ENCODE measurements around the gene HS3ST3B1. TPM values are rescaled to one million over a fixed set of nuclear protein-coding genes. Genes with fewer than 3 reads are reported as not detected.
A peak's percentile ranks its signal among the peaks of the same experiment; 100 is the strongest.

The HS3ST3B1 gene
- total and polyA plus RNA-seq, 12 donors: 0.73 to 5.9 (median 2.0) TPM

GRCh38 chr17:14311186-14311705 lies 10.4 kb downstream of the HS3ST3B1 start:
- H3K27me3 ChIP-seq: peaks cover 0 to 34% (median 27%) of the 10 kb centered on the region in 7 donors
- no peak for TF ChIP-seq CTCF (IDR thresholded peaks at IDR 0.05)
- ATAC-seq (no peak), DNase-seq (no peak)
- peak overlapping the region in 3 of 10 donors; percentile 8 to 74 (median 27) for H3K27ac ChIP-seq
- no peaks in the 10 kb centered on the region for H3K9me3 ChIP-seq
- no peak overlapping the region for H3K4me3 ChIP-seq
- H3K4me1 ChIP-seq: peaks cover 2 to 42% (median 32%) of the 10 kb centered on the region in 9 donors
- intact Hi-C loops (cut with DNase I): no loop called here
- WGBS, 2 donors: 82 to 88% methylated on average over 10 of the region's 10 CpGs
- no peaks in the 10 kb centered on the region for H3K36me3 ChIP-seq

- H3K9me3 ChIP-seq: no peaks in the 10 kb centered on the region
- ATAC-seq (peak in 4 of 8 donors; percentile 16 to 52 (median 32)), DNase-seq (peak in 1 of 2 donors; percentile 26)
- H3K4me3 ChIP-seq: no peak overlapping the region
- H3K27me3 ChIP-seq: peaks cover 0 to 27% (median 20%) of the 10 kb centered on the region in 7 donors
- whole genome bisulfite sequencing, 2 donors: 47 to 60% methylated on average over 7 of the region's 7 CpGs
- peak overlapping the region in 3 of 10 donors; percentile 8 to 74 (median 27) for H3K27ac ChIP-seq
- H3K36me3 ChIP-seq: no peaks in the 10 kb centered on the region
- peaks cover 2 to 42% (median 32%) of the 10 kb centered on the region in 9 donors for H3K4me1 ChIP-seq
- intact Hi-C loops (cut with DNase I): no loop called here
- TF ChIP-seq CTCF (IDR thresholded peaks at IDR 0.05): no peak
Observed at GRCh38 chr17:14311981-14312380, 11.1 kb downstream of the HS3ST3B1 start.

GRCh38 chr17:14312522-14312921 lies 11.6 kb downstream of the HS3ST3B1 start:
- Histone ChIP-seq H3K36me3 (no peaks in the 10 kb centered on the region), H3K9me3 (no peaks in the 10 kb centered on the region), H3K4me3 (no peak overlapping the region), H3K27ac (peak overlapping the region in 1 of 10 donors; percentile 9), H3K4me1 (peaks cover 2 to 42% (median 32%) of the 10 kb centered on the region in 9 donors), H3K27me3 (peaks cover 0 to 26% (median 15%) of the 10 kb centered on the region in 7 donors)
- WGBS, 2 donors: 94 to 99% methylated on average over 3 of the region's 3 CpGs
- intact Hi-C loops (cut with DNase I): no loop called here
- DNase-seq (no peak), ATAC-seq (no peak)
- no peak for TF ChIP-seq CTCF (IDR thresholded peaks at IDR 0.05)

- peaks cover 0 to 20% (median 7%) of the 10 kb centered on the region in 7 donors for H3K27me3 ChIP-seq
- H3K4me3 ChIP-seq: no peak overlapping the region
- peaks cover 0 to 21% (median 6%) of the 10 kb centered on the region in 9 donors for H3K4me1 ChIP-seq
- no peak for TF ChIP-seq CTCF (IDR thresholded peaks at IDR 0.05)
- ATAC-seq (no peak), DNase-seq (no peak)
- H3K36me3 ChIP-seq: no peaks in the 10 kb centered on the region
- H3K9me3 ChIP-seq: no peaks in the 10 kb centered on the region
- intact Hi-C loops (cut with DNase I): no loop called here
- H3K27ac ChIP-seq: no peak overlapping the region
- 63 to 66% methylated on average over 10 of the region's 10 CpGs for WGBS, 2 donors
Observed at GRCh38 chr17:14316126-14316832, 15.4 kb downstream of the HS3ST3B1 start.
